DOHH2 (cell line): Measurements from ENCODE around the gene FXYD4.

ENCODE experiments used
- EZH2phosphoT487 ChIP-seq: fragments of 200-600 bp; sonication (generic); IDR thresholded peaks from 2 replicates; pipeline ENCODE4 v1.6.1; 2017; ENCODE audit warnings: borderline replicate concordance, mild to moderate bottlenecking, antibody characterized with exemption, low read length, moderate library complexity, mixed read lengths
- TF ChIP-seq, protein P1 (sequence below): fragments of 200-600 bp; sonication (generic); IDR thresholded peaks from one replicate; pipeline ENCODE4 v1.5.1; 2014; ENCODE audit warnings: antibody characterized with exemption, mild to moderate bottlenecking, low read depth, low read length; ENCODE audit not compliant: poor library complexity, severe bottlenecking

DNA sequence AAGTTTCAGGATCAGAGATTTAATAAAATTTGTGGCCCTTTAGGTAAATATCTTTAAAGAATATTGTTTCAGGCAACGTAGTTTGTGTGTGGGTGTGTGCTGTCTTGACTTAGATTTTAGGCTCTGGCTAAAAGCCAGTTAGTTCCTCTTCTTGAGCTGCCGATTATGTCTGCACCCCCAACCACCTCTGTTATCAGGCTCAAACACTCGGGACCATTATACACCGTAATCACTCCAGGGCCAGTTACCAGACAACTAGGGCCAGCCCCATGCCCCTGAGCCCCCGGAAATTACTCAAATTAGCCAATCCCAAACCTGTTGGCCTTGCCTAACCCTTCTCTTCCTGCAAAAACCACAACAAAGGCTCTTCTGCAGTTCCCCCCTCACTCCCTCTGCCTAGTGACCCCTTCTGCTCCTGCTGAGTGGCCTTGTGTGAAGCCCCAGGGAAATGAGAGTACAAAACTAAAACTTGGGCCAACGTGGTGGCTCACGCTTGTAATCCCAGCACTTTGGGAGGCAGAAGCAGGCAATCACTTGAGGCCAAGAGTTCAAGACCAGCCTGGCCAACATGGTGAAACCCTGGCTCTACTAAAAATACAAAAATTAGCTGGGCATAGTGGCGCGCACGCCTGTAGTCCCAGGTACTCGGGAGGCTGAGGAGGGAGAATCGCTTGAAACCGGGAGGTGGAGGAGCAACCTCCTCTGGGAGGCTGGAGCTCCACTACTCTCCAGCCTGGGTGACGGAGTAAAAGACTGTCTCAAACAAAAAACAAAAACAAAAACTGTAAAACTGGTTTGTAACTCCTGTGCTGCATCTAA is 46.7 kb downstream of the FXYD4 start:
- TF ChIP-seq, protein P1, sequence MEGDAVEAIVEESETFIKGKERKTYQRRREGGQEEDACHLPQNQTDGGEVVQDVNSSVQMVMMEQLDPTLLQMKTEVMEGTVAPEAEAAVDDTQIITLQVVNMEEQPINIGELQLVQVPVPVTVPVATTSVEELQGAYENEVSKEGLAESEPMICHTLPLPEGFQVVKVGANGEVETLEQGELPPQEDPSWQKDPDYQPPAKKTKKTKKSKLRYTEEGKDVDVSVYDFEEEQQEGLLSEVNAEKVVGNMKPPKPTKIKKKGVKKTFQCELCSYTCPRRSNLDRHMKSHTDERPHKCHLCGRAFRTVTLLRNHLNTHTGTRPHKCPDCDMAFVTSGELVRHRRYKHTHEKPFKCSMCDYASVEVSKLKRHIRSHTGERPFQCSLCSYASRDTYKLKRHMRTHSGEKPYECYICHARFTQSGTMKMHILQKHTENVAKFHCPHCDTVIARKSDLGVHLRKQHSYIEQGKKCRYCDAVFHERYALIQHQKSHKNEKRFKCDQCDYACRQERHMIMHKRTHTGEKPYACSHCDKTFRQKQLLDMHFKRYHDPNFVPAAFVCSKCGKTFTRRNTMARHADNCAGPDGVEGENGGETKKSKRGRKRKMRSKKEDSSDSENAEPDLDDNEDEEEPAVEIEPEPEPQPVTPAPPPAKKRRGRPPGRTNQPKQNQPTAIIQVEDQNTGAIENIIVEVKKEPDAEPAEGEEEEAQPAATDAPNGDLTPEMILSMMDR = no peak
- no peak for TF ChIP-seq EZH2phosphoT487
